Neural cell (in vitro differentiated cells): ENCODE measurements around the gene SLC25A25. TPM values are rescaled to one million over a fixed set of nuclear protein-coding genes. Genes with fewer than 3 reads are reported as not detected.

Source experiments
- H2AFZ ChIP-seq: fragments of 200-600, 300-800 bp; sonication (generic), shearing (Covaris generic); 2 replicates; pipeline ENCODE4 v1.6.0; 2014; ENCODE audit warnings: low read depth, mild to moderate bottlenecking, antibody characterized with exemption, low read length, moderate library complexity
- H3F3A ChIP-seq: fragments of 200-600 bp; shearing (Covaris generic); 2 replicates; pipeline ENCODE4 v1.6.1; 2016; ENCODE audit warnings: mild to moderate bottlenecking, moderate library complexity, mixed read lengths, antibody characterized with exemption, low read length; ENCODE audit not compliant: insufficient read depth, poor library complexity, severe bottlenecking
- H3K27ac ChIP-seq: fragments of 200-600, 300-800 bp; sonication (generic), shearing (Covaris generic); 2 replicates; pipeline ENCODE4 v1.5.1; 2014; ENCODE audit warnings: mild to moderate bottlenecking, low read length, moderate library complexity
- H3K27me3 ChIP-seq: fragments of 300-800, 200-600 bp; sonication (generic), shearing (Covaris generic); 2 replicates; pipeline ENCODE4 v1.6.0; 2014; ENCODE audit warnings: mild to moderate bottlenecking, low read depth, low read length, moderate library complexity; ENCODE audit not compliant: insufficient read depth
- H3K36me3 ChIP-seq: fragments of 300-800, 200-600 bp; sonication (generic), shearing (Covaris generic); 2 replicates; pipeline ENCODE4 v1.5.1; 2014; ENCODE audit warnings: mild to moderate bottlenecking, antibody characterized with exemption, low read length, moderate library complexity; ENCODE audit not compliant: insufficient read depth
- H3K4me2 ChIP-seq: fragments of 300-800, 200-600 bp; sonication (generic), shearing (Covaris generic); 2 replicates; pipeline ENCODE4 v1.6.0; 2014; ENCODE audit warnings: mild to moderate bottlenecking, low read length
- H3K4me3 ChIP-seq: fragments of 300-800, 200-600 bp; sonication (generic), shearing (Covaris generic); 2 replicates; pipeline ENCODE4 v1.5.1; 2014; ENCODE audit warnings: mild to moderate bottlenecking, low read length, moderate library complexity
- H3K79me2 ChIP-seq: fragments of 200-600 bp; shearing (Covaris generic); replicated peaks from 2 replicates; pipeline ENCODE4 v1.6.0; 2014; ENCODE audit warnings: mild to moderate bottlenecking, low read length, moderate library complexity; ENCODE audit not compliant: insufficient read depth
- H3K9ac ChIP-seq: fragments of 300-800, 200-600 bp; sonication (generic), shearing (Covaris generic); 2 replicates; pipeline ENCODE4 v1.6.1; 2016; ENCODE audit warnings: mild to moderate bottlenecking, low read length, mixed read lengths
- H3K9me2 ChIP-seq: fragments of 200-600 bp; shearing (Covaris generic); 2 replicates; pipeline ENCODE4 v1.6.1; 2016; ENCODE audit warnings: mild to moderate bottlenecking, low read length, mixed read lengths; ENCODE audit not compliant: insufficient read depth
- H3K9me3 ChIP-seq: fragments of 200-600, 300-800 bp; sonication (generic), shearing (Covaris generic); 2 replicates; pipeline ENCODE4 v1.6.1; 2016; ENCODE audit warnings: mild to moderate bottlenecking, mixed run types, low read length, moderate library complexity, mixed read lengths
- H4K20me1 ChIP-seq: fragments of 200-600 bp; shearing (Covaris generic); 2 replicates; pipeline ENCODE4 v1.6.1; 2016; ENCODE audit warnings: mild to moderate bottlenecking, mixed run types; ENCODE audit not compliant: insufficient read depth
- EP300 ChIP-seq: fragments of 450-650 bp; conservative IDR thresholded peaks from 2 replicates; pipeline ENCODE4 v1.6.1; 2014; ENCODE audit warnings: antibody characterized with exemption, mild to moderate bottlenecking, moderate library complexity; ENCODE audit not compliant: poor library complexity, severe bottlenecking
- EZH2 ChIP-seq: fragments of 200-600, 300-800 bp; shearing (Covaris generic), sonication (generic); IDR thresholded peaks from 2 replicates; pipeline ENCODE4 v1.6.1; 2014; ENCODE audit warnings: antibody characterized with exemption, low read length, borderline replicate concordance, mild to moderate bottlenecking; ENCODE audit not compliant: insufficient read depth, poor library complexity, severe bottlenecking
- MXI1 ChIP-seq: fragments of 450-650 bp; conservative IDR thresholded peaks from 2 replicates; pipeline ENCODE4 v1.6.1; 2014; ENCODE audit warnings: antibody characterized with exemption, mild to moderate bottlenecking; ENCODE audit not compliant: poor library complexity, severe bottlenecking
- POLR2AphosphoS5 ChIP-seq: IDR thresholded peaks from 2 replicates; pipeline ENCODE4 v1.6.1; 2012
- RAD21 ChIP-seq: fragments of 450-650 bp; conservative IDR thresholded peaks from 2 replicates; pipeline ENCODE4 v1.6.1; 2014; ENCODE audit warnings: antibody characterized with exemption, mild to moderate bottlenecking, moderate library complexity
- SMC3 ChIP-seq: fragments of 450-650 bp; conservative IDR thresholded peaks from 2 replicates; pipeline ENCODE4 v1.6.1; 2014; ENCODE audit warnings: antibody characterized with exemption, mild to moderate bottlenecking, moderate library complexity; ENCODE audit not compliant: poor library complexity
- TAF1 ChIP-seq: IDR thresholded peaks from 2 replicates; pipeline ENCODE4 v1.6.1; 2012; ENCODE audit warnings: low read depth
- polyA plus RNA-seq: library from polyadenylated mRNA; depleted of rRNA; stranded (reverse); fragments of >200 nt; gene quantifications from 2 replicates; pipeline ENCODE4 v1.2.3, GENCODE V29; 2014
- TF ChIP-seq, protein P1 (sequence below): fragments of 450-650 bp; IDR thresholded peaks from 2 replicates; pipeline ENCODE4 v1.5.1; 2014; ENCODE audit warnings: antibody characterized with exemption, mild to moderate bottlenecking, moderate library complexity; ENCODE audit not compliant: poor library complexity, severe bottlenecking
- TF ChIP-seq, protein P2 (sequence below): IDR thresholded peaks from 2 replicates; pipeline ENCODE4 v1.6.1; 2012; ENCODE audit warnings: borderline replicate concordance

Gene SLC25A25
- polyA plus RNA-seq, 1 donor from 2014 or later: 43.7 TPM

DNA sequence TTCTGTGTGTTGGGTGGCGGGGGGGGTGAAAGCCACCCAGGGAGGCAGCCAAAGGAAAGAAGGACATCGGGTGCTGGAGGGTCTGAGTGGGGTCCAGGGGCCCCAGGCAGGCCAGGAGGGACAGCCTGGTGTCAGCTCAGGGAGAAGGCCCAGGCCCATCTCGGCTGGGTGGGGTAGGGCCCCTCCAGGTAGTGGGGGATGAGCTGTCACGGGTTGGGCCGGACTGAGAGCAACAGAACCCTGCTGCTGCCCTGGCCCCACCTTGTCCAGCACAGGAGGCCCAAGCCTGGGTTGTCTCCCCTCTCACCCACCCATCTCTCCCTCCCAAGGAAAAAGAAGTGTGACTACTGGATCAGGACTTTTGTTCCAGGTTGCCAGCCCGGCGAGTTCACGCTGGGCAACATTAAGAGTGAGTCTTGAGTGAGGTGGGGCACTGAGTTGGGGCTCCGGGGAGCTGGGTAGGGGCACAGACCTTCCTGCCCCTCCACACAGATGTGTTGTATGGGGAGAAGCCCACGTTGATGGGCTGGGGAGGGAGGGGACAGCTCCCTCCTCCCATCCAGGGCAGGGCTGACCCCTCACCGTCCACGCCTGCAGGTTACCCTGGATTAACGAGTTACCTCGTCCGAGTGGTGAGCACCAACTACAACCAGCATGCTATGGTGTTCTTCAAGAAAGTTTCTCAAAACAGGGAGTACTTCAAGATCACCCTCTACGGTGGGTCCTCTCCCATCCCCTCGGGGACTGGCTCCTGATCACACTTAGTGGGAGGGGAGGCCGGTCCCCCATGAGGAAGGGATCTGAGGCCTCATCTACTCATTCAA lies 83.5 kb downstream of the SLC25A25 start:
- no peak overlapping the region for H3K4me2 ChIP-seq
- H3K9me2 ChIP-seq: no peaks in the 10 kb centered on the region
- no peaks in the 10 kb centered on the region for H3F3A ChIP-seq
- no peaks in the 10 kb centered on the region for H4K20me1 ChIP-seq
- H3K79me2 ChIP-seq: no peaks in the 10 kb centered on the region
- H3K9ac ChIP-seq: no peak overlapping the region
- H3K9me3 ChIP-seq: no peaks in the 10 kb centered on the region
- no peak overlapping the region for H2AFZ ChIP-seq
- H3K27ac ChIP-seq: no peak overlapping the region
- H3K36me3 ChIP-seq: no peaks in the 10 kb centered on the region
- TF ChIP-seq EZH2: no peak
- no peak for TF ChIP-seq POLR2AphosphoS5
- TF ChIP-seq, protein P1, sequence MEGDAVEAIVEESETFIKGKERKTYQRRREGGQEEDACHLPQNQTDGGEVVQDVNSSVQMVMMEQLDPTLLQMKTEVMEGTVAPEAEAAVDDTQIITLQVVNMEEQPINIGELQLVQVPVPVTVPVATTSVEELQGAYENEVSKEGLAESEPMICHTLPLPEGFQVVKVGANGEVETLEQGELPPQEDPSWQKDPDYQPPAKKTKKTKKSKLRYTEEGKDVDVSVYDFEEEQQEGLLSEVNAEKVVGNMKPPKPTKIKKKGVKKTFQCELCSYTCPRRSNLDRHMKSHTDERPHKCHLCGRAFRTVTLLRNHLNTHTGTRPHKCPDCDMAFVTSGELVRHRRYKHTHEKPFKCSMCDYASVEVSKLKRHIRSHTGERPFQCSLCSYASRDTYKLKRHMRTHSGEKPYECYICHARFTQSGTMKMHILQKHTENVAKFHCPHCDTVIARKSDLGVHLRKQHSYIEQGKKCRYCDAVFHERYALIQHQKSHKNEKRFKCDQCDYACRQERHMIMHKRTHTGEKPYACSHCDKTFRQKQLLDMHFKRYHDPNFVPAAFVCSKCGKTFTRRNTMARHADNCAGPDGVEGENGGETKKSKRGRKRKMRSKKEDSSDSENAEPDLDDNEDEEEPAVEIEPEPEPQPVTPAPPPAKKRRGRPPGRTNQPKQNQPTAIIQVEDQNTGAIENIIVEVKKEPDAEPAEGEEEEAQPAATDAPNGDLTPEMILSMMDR: no peak
- TF ChIP-seq RAD21: no peak
- TF ChIP-seq TAF1: no peak
- TF ChIP-seq EP300: no peak
- TF ChIP-seq, protein P2, sequence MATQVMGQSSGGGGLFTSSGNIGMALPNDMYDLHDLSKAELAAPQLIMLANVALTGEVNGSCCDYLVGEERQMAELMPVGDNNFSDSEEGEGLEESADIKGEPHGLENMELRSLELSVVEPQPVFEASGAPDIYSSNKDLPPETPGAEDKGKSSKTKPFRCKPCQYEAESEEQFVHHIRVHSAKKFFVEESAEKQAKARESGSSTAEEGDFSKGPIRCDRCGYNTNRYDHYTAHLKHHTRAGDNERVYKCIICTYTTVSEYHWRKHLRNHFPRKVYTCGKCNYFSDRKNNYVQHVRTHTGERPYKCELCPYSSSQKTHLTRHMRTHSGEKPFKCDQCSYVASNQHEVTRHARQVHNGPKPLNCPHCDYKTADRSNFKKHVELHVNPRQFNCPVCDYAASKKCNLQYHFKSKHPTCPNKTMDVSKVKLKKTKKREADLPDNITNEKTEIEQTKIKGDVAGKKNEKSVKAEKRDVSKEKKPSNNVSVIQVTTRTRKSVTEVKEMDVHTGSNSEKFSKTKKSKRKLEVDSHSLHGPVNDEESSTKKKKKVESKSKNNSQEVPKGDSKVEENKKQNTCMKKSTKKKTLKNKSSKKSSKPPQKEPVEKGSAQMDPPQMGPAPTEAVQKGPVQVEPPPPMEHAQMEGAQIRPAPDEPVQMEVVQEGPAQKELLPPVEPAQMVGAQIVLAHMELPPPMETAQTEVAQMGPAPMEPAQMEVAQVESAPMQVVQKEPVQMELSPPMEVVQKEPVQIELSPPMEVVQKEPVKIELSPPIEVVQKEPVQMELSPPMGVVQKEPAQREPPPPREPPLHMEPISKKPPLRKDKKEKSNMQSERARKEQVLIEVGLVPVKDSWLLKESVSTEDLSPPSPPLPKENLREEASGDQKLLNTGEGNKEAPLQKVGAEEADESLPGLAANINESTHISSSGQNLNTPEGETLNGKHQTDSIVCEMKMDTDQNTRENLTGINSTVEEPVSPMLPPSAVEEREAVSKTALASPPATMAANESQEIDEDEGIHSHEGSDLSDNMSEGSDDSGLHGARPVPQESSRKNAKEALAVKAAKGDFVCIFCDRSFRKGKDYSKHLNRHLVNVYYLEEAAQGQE: no peak
- TF ChIP-seq MXI1: no peak
- no peak for TF ChIP-seq SMC3
- H3K27me3 ChIP-seq: no peaks in the 10 kb centered on the region
- no peak overlapping the region for H3K4me3 ChIP-seq

DNA sequence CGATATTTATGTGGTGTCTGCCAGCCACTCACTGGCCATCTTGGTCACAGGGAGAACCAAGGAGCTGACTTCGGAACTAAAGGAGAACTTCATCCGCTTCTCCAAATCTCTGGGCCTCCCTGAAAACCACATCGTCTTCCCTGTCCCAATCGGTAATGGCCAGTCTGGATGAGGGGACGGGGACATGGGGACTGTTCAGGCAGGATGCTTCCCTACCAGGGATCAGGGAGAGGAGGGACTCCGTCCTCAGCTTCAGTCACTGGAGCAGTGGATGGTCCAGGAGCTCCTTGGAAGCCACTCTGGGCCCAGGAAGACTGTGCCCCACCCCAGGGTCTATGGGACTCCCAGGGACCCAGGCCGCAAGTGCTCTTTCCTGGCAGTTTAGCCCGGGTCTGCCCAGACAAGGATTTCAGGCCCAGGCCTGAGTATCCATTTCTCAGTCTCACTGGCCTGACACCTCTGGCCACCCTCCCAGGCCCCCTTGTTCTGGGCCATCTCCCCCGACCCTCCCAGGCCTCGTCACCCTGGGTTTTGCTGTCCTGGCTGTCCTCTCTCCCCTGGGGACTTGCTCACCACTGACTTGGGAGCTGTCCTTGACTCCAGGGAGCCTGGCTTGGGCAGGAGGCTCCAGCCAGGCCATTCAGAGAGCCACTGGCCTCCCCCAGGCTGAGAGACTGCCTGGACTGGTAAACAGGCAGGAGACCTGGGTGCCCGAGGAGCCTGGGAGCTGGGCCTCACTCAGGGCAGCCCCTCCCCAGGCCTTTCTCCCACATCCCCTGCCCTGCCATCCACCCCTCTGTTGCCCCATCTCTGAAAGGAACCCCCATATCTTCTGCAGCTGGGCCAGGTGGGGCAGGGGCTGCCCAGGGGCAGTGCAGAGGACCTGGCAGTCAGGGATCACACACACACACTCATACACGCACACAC lies 84.4 kb downstream of the SLC25A25 start:
- Histone ChIP-seq H3K4me2 (no peak overlapping the region), H3K27ac (no peak overlapping the region), H3K9me3 (no peaks in the 10 kb centered on the region), H3F3A (no peaks in the 10 kb centered on the region), H2AFZ (no peak overlapping the region), H3K9me2 (no peaks in the 10 kb centered on the region), H3K36me3 (no peaks in the 10 kb centered on the region), H3K79me2 (no peaks in the 10 kb centered on the region), H3K9ac (no peak overlapping the region), H4K20me1 (no peaks in the 10 kb centered on the region), H3K27me3 (no peaks in the 10 kb centered on the region), H3K4me3 (no peak overlapping the region)
- no peak for TF ChIP-seq SMC3
- TF ChIP-seq, protein P2: no peak
